ENCODE data around the gene GCSH. TPM values are rescaled to one million over a fixed set of nuclear protein-coding genes. Genes with fewer than 3 reads are reported as not detected.
A peak's percentile ranks its signal among the peaks of the same experiment; 100 is the strongest.

Gene GCSH
- total RNA-seq, 4 donors from 2014 or later, result 48.8 to 82.1 (median 60.7) TPM

- Histone ChIP-seq H3K36me3 (no peaks in the 10 kb centered on the region), H3K27ac (no peak overlapping the region), H3K4me3 (replicated peaks in 1 of 3) (no peak overlapping the region), H3K9me3 (no peaks in the 10 kb centered on the region), H3K27me3 (no peaks in the 10 kb centered on the region), H3K4me1 (no peaks in the 10 kb centered on the region)
- intact Hi-C loops (cut with DNase I), result no loop called here
- DNase-seq, result no peak
- WGBS, 2 donors, result 87% methylated on average over 9 of the region's 9 CpGs
- no peak for TF ChIP-seq CTCF (IDR thresholded peaks at IDR 0.05)
- no peak for TF ChIP-seq POLR2A (IDR thresholded peaks at IDR 0.05)
These were observed 42.8 kb upstream of the GCSH start for GRCh38 chr16:81138831-81139557.

GRCh38 chr16:81137754-81138153 is 41.6 kb upstream of the GCSH start:
- H3K36me3 ChIP-seq, result no peaks in the 10 kb centered on the region
- H3K27ac ChIP-seq, result no peak overlapping the region
- H3K4me1 ChIP-seq, result no peaks in the 10 kb centered on the region
- no peak overlapping the region for H3K4me3 ChIP-seq (replicated peaks in 1 of 3)
- intact Hi-C loops (cut with DNase I), result no loop called here
- no peaks in the 10 kb centered on the region for H3K27me3 ChIP-seq
- TF ChIP-seq POLR2A (IDR thresholded peaks at IDR 0.05) (no peak), CTCF (IDR thresholded peaks at IDR 0.05) (no peak)
- 80% methylated on average over 9 of the region's 9 CpGs for WGBS, 2 donors
- DNase-seq, result no peak
- no peaks in the 10 kb centered on the region for H3K9me3 ChIP-seq

GRCh38 chr16:81136390-81137335 is 40.5 kb upstream of the GCSH start:
- WGBS, 2 donors, result 51 to 52% methylated on average over 11 to 12 of the region's 12 CpGs
- peak; percentile 26 to 58 for DNase-seq
- intact Hi-C loops (cut with DNase I), result no loop called here

GRCh38 chr16:81130126-81130525 is 33.9 kb upstream of the GCSH start:
- no peak for DNase-seq
- Histone ChIP-seq H3K4me1 (no peaks in the 10 kb centered on the region), H3K36me3 (no peaks in the 10 kb centered on the region), H3K9me3 (no peaks in the 10 kb centered on the region), H3K27ac (no peak overlapping the region), H3K27me3 (no peaks in the 10 kb centered on the region), H3K4me3 (replicated peaks in 1 of 3) (no peak overlapping the region)
- 93 to 94% methylated on average over 5 to 6 of the region's 6 CpGs for WGBS, 2 donors
- TF ChIP-seq POLR2A (IDR thresholded peaks at IDR 0.05) (no peak), CTCF (IDR thresholded peaks at IDR 0.05) (no peak)
- intact Hi-C loops (cut with DNase I), result no loop called here

More at GRCh38 chr16:81136390-81137335, 40.5 kb upstream of the GCSH start:
- Histone ChIP-seq H3K27ac (peak overlapping the region in 1 of 3 donors; percentile 24), H3K4me1 (no peaks in the 10 kb centered on the region), H3K4me3 (replicated peaks in 1 of 3) (no peak overlapping the region), H3K27me3 (no peaks in the 10 kb centered on the region), H3K9me3 (no peaks in the 10 kb centered on the region), H3K36me3 (no peaks in the 10 kb centered on the region)
- TF ChIP-seq CTCF (IDR thresholded peaks at IDR 0.05), result no peak
- TF ChIP-seq POLR2A (IDR thresholded peaks at IDR 0.05), result no peak
